Measurements from ENCODE around the gene FOXP1.
A peak's percentile ranks its signal among the peaks of the same experiment; 100 is the strongest.

The FOXP1 gene

DNA sequence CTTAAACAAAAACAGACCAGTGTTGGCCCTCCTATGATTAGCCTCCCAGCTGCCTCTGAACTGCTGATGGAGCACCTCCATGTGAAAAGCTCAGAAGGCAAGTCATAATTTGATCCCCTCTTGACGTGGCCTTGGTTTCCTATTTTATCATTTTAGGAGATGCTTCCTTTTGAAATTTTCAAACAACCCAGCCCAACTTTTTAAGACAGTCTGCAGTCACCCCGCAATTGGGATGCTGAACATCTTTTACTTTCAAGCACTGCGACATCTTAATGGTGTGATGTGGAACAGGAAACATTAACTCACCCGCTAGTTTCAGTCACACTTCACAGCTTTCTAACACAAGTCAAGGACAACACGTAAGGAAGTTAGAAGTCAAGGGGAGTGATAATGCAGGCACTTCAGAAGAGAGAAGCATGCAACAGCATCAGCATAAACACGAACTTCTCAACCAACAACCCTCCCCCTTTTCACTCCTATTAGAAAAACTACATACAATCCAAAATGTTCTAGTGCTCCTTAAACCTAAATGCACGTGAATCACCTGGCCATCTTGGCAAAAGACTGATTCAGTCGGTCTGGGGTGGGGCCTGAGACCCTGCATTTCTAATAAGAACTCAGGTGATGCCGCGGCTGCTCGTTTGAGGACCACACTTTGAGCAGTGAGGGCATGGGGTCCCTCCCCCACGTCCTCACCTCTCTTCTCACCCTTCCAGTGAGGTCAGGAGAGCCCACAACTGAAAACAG is 161.5 kb downstream of the FOXP1 start:
- DNase-seq, result no peak

DNA sequence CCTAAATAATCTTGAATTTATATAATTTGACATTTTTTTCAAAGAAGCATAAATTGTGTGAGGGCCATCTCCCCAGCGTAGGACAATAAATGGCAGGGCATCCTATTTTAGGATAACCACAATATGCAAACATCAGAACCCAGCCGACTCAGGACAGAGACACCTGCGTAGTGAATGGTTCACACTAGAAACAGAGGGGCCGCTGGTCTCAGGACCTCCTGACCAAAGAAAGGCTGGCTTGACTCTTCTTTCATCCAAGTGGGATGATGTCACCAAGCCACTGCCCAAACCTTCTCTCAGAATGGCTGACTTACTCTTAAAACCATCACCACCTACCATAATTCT is 162.1 kb downstream of the FOXP1 start:
- DNase-seq, result no peak

DNA sequence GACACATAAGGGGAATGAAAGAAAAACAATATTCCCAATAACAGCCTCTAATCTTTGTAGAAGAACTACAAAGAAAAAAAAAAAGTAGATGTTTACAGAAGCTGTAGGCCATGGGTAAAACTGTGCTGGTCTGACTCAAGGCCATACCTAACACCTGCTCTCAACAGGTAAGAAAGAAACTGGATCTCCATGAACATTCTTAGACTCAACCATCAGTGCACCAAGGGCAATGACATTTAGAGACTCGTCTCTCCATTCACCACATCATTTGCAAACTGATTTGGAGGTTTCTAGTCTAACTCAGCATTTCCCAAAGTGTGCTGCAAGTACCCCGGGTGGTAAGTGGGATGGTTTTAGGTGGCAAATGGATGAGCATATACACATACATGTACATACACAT is 164.2 kb downstream of the FOXP1 start:
- DNase-seq, result no peak

DNA sequence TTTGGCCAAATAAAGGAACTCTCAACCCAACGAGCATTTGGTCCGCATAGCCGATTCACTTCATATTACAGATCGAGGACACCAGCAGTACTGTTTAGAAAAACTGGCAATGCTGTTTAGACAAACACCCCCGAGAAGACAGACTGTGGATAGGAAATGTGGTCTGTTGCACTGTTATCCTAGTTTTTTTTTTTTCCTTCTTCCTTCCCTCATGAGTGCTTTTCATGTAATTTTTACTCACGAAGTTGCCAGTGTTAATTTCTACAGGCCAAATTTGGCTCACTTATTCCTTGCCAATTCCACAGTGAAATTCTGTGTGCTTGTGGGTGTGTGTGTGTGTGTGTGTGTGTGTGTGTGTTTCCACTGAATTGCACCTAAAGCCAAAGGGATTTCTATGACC is 165.7 kb downstream of the FOXP1 start:
- DNase-seq, result no peak

DNA sequence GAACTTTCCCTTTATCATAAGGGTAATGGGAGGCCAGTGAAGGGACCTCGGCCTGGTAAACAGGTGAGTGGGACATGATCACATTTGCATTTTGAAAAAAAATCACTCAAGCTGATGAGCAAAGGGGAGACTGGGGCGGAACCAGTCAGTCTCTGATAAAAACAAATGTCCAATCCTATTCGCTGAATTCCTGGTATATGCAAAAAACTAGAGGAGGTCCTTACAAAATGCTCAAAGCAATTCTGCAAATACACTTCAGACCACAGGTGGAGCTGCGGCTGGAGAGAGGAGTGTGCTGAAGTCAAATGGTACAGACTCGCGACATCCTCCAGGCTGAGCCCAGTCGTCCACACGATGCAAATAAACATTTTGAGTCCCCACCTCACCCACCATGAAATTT is 166.7 kb downstream of the FOXP1 start:
- DNase-seq, result peak in 1 of 3 experiments; percentile 49

DNA sequence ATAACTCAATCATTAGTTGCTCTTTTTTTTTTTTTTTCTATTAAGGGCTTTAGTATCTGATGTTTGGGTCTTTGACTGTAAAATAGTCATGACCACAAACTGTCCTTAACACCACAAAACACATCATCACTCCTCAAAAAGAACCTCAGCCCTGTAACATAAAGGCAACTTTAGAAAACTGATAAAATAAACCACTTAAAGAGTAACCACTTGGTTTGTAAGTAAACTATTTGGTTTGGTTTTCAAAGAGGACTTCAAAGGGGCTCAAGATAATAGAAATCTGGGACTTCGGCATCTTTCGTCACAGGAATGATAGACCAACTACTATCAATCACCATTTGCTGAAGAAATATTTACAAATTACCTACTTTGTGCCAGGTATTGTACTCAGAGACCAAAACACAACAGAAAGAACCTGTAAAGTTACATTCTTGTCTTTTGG is 167.8 kb downstream of the FOXP1 start:
- no peak for DNase-seq

DNA sequence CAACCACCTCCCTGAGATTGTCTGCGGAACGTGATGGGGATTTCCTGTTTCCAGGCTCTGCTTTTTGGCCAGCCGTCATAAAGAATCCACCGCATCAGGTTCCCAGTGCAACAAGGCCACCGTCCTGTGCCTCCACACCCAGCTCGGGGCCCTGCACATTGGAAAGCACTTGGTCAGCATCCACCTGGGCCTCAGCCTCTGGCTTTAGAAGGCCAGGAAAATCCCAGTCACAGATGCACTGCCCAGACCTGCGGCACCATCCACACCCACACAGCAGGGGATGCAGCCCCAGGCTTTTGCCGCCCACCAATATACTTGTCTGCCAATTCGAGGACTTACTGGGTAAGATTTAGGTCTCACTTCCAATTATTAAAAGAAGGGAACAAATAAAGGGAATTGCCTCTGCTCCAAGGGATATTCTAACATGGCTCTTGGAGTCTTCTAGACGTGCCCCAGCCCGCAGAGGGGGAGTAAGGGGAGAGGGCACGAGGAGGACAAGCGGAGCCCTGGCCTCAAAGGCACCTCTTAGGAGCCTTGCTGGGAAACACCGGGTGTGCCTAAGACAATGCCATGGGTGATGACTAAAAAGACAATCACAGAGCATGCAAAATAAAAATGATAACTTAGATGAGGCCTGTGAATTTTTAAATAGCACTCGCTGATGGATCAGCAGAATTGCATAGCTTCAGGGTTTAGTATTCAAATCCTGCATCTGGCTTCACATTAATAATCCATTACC is 169.2 kb downstream of the FOXP1 start:
- DNase-seq, result no peak

DNA sequence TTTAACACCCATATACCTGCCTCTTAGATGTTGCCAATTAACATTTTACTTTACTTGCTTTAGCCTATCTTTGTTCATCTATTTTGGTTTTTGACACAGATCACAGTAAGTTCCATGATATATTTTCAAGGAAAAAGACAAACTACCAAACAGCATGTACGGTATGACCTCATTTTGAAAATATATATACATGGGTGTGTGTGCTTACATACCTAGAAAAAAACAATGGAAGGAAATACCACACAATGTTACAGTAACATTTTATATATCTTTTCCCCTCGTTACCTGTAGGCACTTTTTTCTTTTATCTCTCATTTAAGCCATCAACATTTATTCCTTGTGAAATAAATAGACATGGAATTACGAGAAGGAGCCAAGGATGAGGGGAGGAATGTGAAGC is 170.0 kb downstream of the FOXP1 start:
- no peak for DNase-seq

DNA sequence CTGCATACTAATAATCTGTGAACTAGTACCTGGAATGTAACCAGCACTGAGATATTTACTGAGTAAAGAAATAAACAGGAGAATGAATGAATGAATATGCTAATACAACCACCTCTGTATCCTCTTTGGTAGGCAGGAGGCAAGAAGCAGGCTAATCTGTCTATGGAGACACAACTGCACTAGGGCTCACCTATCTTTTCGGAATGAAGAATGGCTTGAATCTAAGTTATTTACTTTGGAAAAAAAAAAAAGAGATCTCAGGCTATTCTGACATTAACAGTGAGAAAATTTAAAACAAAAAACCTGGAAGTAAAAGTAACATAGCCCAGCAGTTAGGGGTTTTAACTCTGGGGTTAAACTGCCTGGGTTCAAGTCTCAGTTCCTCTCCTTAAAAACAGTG is 174.2 kb downstream of the FOXP1 start:
- DNase-seq, result no peak

DNA sequence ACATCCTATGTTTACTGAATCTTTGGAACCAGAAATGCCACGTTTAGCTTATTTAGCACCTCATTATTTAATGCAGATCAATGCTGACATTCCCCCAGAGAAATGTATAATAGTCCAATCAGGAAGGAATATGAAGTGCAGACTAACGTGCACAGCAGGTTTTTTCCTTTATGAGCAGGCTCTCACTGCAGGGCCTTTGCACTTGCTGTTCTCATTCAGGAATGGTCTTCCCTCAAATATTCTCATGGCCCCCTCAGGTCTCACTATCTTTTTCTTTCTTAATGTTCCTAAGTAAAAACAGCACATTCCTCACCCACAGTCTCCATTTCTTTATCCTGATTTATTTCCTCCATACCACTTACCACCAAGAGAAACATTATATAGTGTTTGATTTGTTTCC is 174.6 kb downstream of the FOXP1 start:
- no peak for DNase-seq

DNA sequence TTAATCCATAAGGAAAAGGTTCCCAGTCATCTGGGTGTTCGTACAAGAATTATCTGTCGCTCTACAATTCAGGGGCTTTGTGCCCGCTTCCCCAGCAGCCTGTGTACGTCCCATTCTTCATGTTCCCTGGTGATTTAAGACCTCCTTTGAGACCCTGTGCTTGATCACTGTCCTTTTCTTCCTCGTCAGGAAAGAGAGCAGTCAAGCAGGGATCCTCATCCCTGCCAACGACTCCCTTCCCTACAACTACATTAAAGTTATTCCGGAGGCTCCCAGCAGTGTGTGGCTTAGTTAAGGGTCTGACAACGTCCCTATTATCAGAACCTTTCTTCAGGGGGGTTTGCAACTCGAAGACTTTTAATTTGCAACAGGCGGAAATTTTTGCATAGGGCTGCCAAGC is 175.7 kb downstream of the FOXP1 start:
- DNase-seq, result no peak

DNA sequence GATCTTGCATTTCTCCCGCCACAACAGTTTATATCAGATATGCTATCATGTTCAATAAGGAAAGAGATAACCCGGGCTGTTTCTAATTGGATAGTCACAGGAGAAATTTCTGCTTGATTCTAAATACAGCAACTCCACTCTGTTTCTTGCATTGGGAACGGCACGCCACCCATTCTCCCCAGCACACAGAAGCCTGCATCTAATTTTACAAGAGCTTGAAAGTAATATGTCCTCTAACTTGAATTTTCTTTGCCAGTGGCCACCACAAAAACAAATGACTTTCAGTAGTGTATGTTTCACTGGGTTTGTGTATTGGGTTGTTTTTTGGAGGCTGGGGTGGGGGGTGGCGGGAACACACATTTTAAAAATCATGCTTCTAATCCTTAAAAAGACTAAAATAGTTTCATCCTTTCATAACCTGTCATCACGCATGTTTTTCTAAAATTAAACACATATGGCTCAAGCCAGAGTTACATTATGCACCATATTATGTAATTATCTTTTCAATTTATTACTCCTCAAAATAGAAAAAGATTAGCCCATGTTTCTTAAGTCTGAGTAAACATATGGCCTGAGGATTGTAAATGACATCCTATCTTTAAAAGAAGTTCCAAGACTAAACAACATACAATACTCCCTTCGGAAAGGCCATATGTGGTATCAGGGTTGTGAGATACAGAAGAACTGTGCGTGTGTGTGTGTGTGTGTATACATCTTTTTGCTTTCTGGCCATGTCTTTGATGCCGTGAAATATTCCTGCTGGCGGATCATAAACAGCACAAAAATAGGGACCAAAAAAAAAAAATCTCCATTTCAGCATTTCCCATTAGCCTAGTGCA is 176.3 kb downstream of the FOXP1 start:
- no peak for DNase-seq

DNA sequence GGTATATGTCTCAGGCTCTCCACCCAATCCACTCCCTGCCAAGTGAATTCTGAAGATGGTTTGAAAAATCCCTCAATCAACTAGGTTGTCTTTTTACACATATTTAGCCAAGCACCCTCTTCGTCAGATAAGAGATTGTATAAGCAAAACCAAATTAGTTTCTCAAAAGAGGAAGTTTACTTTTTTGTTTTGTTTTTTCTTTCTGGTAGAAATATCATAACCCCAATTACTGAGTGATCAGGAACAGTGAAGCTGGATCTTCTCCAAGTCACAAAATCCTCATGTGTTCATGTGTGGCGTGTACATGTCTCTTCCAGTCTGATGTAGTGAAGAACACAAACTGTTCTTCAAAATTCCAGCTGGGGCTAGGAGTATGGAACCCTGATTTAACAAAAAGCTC is 180.6 kb downstream of the FOXP1 start:
- DNase-seq, result no peak

DNA sequence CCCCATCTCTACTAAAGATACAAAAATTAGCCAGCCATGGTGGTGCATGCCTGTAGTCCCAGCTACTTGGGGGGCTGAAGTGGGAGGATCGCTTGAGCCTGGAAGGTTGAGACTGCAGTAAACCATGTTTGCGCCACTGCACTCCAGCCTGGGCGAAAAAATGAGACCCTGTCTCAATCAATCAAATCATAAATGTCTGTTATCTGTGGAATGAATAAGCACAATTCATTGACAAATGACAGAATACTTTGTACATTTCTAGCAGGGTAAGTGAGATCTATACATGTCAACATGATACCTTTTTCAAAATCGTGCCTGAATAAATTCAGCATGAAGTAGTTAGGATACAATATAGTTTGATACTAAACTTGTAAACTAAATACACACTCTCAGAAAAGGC is 181.2 kb downstream of the FOXP1 start:
- no peak for DNase-seq

DNA sequence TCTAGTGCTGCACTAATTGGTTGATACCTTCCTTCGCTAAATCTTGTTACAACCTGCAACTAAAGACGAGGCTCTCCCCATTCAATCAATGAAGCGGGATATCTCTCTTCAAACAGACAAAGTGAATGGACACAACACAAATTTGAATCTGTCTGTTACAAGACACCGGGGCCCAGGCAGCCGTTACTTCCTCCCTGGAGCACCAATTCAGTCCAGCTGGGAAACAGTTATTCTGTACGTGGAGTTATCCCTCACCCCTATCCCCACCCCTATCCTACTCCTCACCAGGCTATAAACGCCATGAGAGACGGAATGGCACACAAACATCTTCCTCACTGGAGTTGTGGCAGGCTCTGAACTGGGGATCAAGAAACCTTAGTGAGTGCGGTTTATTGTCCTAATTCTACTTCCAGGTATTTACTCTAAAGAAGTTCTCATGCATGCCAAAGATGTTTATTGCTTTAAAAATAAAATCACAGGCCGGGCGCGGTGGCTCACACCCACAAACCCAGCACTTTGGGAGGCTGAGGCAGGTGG is 181.8 kb downstream of the FOXP1 start:
- no peak for DNase-seq

DNA sequence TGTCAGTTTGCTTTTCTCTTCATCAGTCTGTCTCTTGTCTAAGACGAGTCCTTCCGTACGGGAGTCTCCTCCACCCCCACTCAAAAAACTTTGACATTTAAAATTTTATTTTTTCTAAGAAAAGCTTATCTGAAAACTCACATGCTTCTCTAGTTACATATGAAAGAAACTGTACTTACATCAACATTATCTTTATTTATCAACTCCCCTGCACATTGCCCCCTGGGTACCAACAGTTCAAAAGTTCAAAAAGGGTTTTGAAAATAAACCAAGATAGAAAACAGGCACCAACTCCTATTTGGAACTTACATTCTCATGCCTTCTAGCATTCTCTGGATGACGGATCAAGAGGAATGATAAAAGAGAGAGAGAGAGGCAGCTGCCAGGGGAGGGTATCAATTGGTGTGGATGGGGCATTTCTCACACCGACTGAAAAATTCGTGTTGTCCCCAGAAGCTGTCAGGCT is 182.5 kb downstream of the FOXP1 start:
- DNase-seq, result no peak

DNA sequence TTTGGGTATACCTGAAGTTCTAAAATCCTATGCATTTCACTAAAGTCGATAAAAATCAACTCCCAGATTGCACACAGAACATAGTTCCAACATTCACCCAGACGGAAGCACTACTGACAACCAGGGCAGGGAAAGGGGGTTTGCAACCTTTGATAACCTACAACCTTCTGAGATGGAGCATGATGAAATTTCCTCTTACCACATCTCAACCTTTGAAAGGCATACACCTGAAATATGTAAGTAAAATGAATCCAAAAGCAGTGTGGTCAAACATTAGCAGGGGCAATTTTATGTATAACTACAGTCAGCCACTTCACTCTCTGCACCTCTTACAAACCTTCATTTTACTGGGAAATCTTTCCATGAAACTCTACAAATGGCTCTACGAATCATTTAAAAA is 184.1 kb downstream of the FOXP1 start:
- no peak for DNase-seq

DNA sequence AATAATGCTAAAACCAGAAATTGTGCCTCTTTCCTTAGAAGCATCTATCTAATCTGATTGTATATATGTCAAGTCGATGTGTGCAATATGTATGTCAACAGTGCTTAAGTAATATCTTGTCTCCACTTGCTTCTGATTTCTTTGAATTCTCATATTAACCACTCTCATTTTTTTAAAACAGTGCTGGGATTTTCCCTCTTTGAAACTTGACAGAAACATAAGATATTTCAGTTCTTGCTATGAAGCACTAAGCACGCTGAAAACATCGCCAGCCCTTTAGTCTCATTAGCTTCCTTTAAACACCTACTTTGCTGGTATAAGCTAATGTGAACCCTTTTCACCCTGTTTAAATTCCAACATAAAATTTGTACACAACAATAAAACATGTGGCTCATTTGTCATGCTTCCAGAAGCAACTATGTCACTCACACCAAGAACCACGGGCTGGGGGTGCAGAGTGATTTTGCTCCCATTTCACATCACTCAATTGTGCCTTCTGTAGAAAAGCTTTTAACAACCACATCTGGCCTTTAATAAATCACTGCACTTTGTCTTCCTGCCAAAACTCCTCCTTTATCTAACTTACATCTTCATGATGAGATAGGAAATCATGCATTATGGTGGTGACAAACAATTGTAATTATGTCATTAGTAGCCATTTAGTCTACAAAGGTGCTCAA is 185.2 kb downstream of the FOXP1 start:
- DNase-seq, result peak; percentile 6 to 84 (median 20)

DNA sequence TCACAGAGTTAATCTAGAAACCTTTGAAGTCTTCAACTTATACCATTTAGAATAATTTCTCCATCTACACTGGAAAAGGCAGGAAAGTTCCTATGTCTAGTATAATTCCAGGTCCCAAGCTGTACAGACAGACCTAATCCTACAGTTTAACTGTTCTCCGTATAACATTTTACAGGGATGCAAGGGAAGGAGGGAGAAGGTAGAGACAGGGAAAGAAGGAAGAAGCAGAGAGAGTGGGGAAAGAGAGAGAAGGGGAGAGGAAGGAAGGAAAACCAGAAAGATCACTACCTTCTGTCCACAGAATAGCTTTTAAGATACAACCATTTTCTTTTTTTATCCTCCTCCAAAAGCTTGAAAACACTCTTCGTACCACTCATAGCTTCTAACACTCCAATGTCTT is 185.8 kb downstream of the FOXP1 start:
- no peak for DNase-seq

DNA sequence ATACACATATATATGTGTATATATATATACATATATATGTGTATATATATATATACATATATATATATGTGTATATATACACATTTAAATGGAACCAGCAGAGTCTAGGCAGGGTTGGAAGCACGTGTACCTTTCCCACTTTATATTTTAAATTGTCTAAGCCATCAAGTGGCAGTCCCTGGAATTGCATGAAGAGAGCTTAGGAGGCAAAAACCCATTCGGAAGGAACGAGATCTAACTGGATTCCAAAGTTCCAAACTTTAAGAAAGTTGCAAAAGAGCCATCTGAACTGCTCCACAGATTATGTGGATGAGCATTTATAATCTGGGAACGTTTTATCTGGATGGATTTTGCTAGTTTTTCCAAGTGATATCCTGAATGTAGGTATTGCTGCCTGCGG is 186.5 kb downstream of the FOXP1 start:
- DNase-seq, result peak in 2 of 3 experiments; percentile 25 to 26

DNA sequence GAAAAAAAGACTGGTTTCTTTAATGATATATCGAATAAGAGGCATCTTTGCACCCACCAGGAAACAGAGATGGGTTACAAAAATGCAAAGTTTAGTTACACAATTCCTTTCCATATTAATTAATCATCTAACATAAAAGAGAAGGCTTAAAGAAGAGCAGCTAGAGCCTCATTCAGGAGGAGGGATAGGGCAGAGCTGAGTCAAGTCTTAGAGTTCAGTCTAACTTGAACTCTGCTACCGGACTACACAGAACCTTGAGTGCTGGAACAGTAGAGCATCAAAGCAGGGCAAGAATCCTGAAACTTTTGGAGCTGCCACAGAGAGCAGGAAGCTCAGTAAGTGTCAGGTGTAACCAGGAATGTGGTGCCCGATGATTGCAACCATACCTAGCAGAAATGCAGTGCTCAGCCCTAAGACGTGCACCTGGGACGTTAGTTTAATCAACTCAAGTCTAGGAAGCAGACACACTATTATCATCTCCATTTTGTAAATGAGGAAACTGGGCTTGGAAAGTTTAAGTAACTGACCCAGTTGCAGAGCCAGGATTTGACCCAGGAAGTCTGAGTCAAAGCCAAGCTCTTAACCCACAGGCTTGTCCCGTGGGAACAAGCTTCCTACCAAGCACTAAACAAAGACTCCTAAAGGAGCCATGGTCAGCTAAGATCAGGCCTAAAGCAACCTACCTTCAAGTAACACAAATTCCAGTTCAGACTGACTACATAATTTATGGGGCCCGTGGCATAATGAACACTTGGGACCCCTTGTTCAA is 187.4 kb downstream of the FOXP1 start:
- no peak for DNase-seq

DNA sequence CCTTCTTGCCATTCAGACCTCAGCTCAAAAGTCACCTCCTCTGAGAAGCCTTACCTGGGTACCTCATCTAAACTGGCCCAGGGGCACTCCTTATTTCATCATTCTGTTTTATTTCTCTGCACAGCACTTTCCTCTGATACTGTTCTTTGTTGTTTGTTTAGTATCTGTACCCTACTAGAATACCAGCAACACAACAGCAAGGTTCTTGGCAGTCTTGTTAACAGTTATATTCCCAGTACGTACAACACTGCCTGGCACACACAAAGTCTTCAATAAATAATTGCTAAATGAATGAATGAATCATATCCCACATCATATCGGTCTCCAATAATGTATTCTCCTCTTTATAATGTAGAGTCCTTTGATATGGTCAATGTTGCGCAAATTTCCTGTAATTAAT is 188.1 kb downstream of the FOXP1 start:
- DNase-seq, result no peak
